NCI-H2107 treated with DMSO at 0.1 percent for 48 hours (cell line): Measurements from ENCODE around the gene TEDC2.
"Not testable (repeated sequence)": the region's sequence is repeated elsewhere in the genome, so short reads cannot be mapped to it uniquely, and the experiment has no call there.

Experiments used
- DNase-seq: peaks from one replicate; lab custom pipeline; 2025; ENCODE audit not compliant: unreplicated experiment; lab: John Stamatoyannopoulos, UW

Gene TEDC2

GRCh38 chr16:2459647-2460390 is at the start of gene TEDC2:
Gene TEDC2, plus strand, starts transcription at chr16:2460109. Its CDS starts 36 bp downstream, at chr16:2460145.
- peak; percentile 87 for DNase-seq

GRCh38 chr16:2415085-2415484 is 44.8 kb upstream of the TEDC2 start:
- DNase-seq: no peak

GRCh38 chr16:2420035-2420434 is 39.9 kb upstream of the TEDC2 start:
- DNase-seq: peak; percentile 1

GRCh38 chr16:2422123-2422867 is 37.6 kb upstream of the TEDC2 start:
- DNase-seq: no peak

- no peak for DNase-seq
These were observed 35.6 kb upstream of the TEDC2 start for GRCh38 chr16:2424061-2425007.

GRCh38 chr16:2425008-2425518 is 34.8 kb upstream of the TEDC2 start:
- no peak for DNase-seq

- no peak for DNase-seq
These were observed 34.0 kb upstream of the TEDC2 start for GRCh38 chr16:2425825-2426430.

GRCh38 chr16:2426941-2427361 is 33.0 kb upstream of the TEDC2 start:
- no peak for DNase-seq

- no peak for DNase-seq
These were observed 32.4 kb upstream of the TEDC2 start for GRCh38 chr16:2427526-2427925.

- peak; percentile 3 for DNase-seq
These were observed 31.7 kb upstream of the TEDC2 start for GRCh38 chr16:2428051-2428783.

- no peak for DNase-seq
These were observed 31.2 kb upstream of the TEDC2 start for GRCh38 chr16:2428784-2429033.

GRCh38 chr16:2429034-2429770 is 30.7 kb upstream of the TEDC2 start, which contains the start of gene CCNF:
Gene CCNF, plus strand, starts transcription at chr16:2429447. Its CDS starts 35 bp downstream, at chr16:2429482.
- DNase-seq: peak; percentile 78

- peak; percentile 26 for DNase-seq
These were observed 29.9 kb upstream of the TEDC2 start for GRCh38 chr16:2429771-2430663.

- no peak for DNase-seq
These were observed 27.6 kb upstream of the TEDC2 start for GRCh38 chr16:2432286-2432685.

- no peak for DNase-seq
These were observed 27.0 kb upstream of the TEDC2 start for GRCh38 chr16:2432801-2433505.

GRCh38 chr16:2435236-2435635 is 24.7 kb upstream of the TEDC2 start:
- not testable (repeated sequence) for DNase-seq

- no peak for DNase-seq
These were observed 23.8 kb upstream of the TEDC2 start for GRCh38 chr16:2436110-2436509.
